MG63 (cell line): ENCODE results near the gene KDM4B. TPM values are rescaled to one million over a fixed set of nuclear protein-coding genes. Genes with fewer than 3 reads are reported as not detected.

ENCODE experiments used
- DNase-seq: peaks from one replicate; pipeline ENCODE4 v3.0.0-alpha.2; 2020
- H3K27me3 ChIP-seq: fragments of 250-450 bp; sonication (Bioruptor Pico); 2 replicates; pipeline ENCODE4 v1.5.1; 2020; ENCODE audit warnings: mild to moderate bottlenecking, moderate library complexity
- H3K36me3 ChIP-seq: fragments of 250-450 bp; sonication (Bioruptor Pico); 2 replicates; pipeline ENCODE4 v1.5.1; 2020; ENCODE audit warnings: mild to moderate bottlenecking, moderate library complexity
- H3K4me3 ChIP-seq: fragments of 250-450 bp; sonication (Bioruptor Pico); 2 replicates; pipeline ENCODE4 v1.5.1; 2020; ENCODE audit warnings: mild to moderate bottlenecking, moderate library complexity
- H3K9me3 ChIP-seq: fragments of 250-450 bp; sonication (Bioruptor Pico); 2 replicates; pipeline ENCODE4 v1.5.1; 2020; ENCODE audit warnings: mild to moderate bottlenecking, moderate library complexity
- total RNA-seq: library from RNA; depleted of rRNA; stranded (reverse); fragments of >200 nt; shearing (Covaris generic); gene quantifications from 2 replicates; pipeline ENCODE4 v1.2.3, GENCODE V29; 2014; ENCODE audit warnings: low replicate concordance

KDM4B gene
- total RNA-seq, 1 experiment from 2014 or later: 10.3 TPM

GRCh38 chr19:5128936-5129389 lies 160.1 kb downstream of the KDM4B start:
- no peak for DNase-seq
- H3K9me3 ChIP-seq: no peaks in the 10 kb centered on the region
- H3K27me3 ChIP-seq: no peaks in the 10 kb centered on the region
- no peaks in the 10 kb centered on the region for H3K36me3 ChIP-seq
- H3K4me3 ChIP-seq: no peak overlapping the region

- H3K27me3 ChIP-seq: no peaks in the 10 kb centered on the region
- no peak overlapping the region for H3K4me3 ChIP-seq
- H3K9me3 ChIP-seq: no peaks in the 10 kb centered on the region
- no peaks in the 10 kb centered on the region for H3K36me3 ChIP-seq
- DNase-seq: no peak
These were observed 160.8 kb downstream of the KDM4B start for GRCh38 chr19:5129691-5130090.

GRCh38 chr19:5130371-5131030 lies 161.6 kb downstream of the KDM4B start:
- H3K9me3 ChIP-seq: no peaks in the 10 kb centered on the region
- DNase-seq: no peak
- H3K27me3 ChIP-seq: no peaks in the 10 kb centered on the region
- no peaks in the 10 kb centered on the region for H3K36me3 ChIP-seq
- no peak overlapping the region for H3K4me3 ChIP-seq

- no peak for DNase-seq
- Histone ChIP-seq H3K36me3 (no peaks in the 10 kb centered on the region), H3K9me3 (no peaks in the 10 kb centered on the region), H3K4me3 (no peak overlapping the region), H3K27me3 (no peaks in the 10 kb centered on the region)
These were observed 162.2 kb downstream of the KDM4B start for GRCh38 chr19:5131031-5131505.

- no peaks in the 10 kb centered on the region for H3K27me3 ChIP-seq
- no peak for DNase-seq
- no peaks in the 10 kb centered on the region for H3K36me3 ChIP-seq
- H3K4me3 ChIP-seq: no peak overlapping the region
- H3K9me3 ChIP-seq: no peaks in the 10 kb centered on the region
These were observed 162.7 kb downstream of the KDM4B start for GRCh38 chr19:5131506-5132205.

GRCh38 chr19:5132206-5132560 lies 163.3 kb downstream of the KDM4B start:
- Histone ChIP-seq H3K4me3 (no peak overlapping the region), H3K36me3 (no peaks in the 10 kb centered on the region), H3K27me3 (no peaks in the 10 kb centered on the region), H3K9me3 (no peaks in the 10 kb centered on the region)
- no peak for DNase-seq

- Histone ChIP-seq H3K4me3 (no peak overlapping the region), H3K36me3 (no peaks in the 10 kb centered on the region), H3K27me3 (no peaks in the 10 kb centered on the region), H3K9me3 (no peaks in the 10 kb centered on the region)
- no peak for DNase-seq
These were observed 164.1 kb downstream of the KDM4B start for GRCh38 chr19:5132698-5133651.

- Histone ChIP-seq H3K4me3 (no peak overlapping the region), H3K9me3 (no peaks in the 10 kb centered on the region), H3K27me3 (no peaks in the 10 kb centered on the region), H3K36me3 (no peaks in the 10 kb centered on the region)
- DNase-seq: no peak
These were observed 165.2 kb downstream of the KDM4B start for GRCh38 chr19:5133986-5134595.

- Histone ChIP-seq H3K4me3 (no peak overlapping the region), H3K27me3 (no peaks in the 10 kb centered on the region), H3K36me3 (no peaks in the 10 kb centered on the region), H3K9me3 (no peaks in the 10 kb centered on the region)
- DNase-seq: no peak
These were observed 165.8 kb downstream of the KDM4B start for GRCh38 chr19:5134691-5135090.

GRCh38 chr19:5136073-5136855 lies 167.4 kb downstream of the KDM4B start:
- Histone ChIP-seq H3K4me3 (no peak overlapping the region), H3K27me3 (no peaks in the 10 kb centered on the region), H3K9me3 (no peaks in the 10 kb centered on the region), H3K36me3 (no peaks in the 10 kb centered on the region)
- DNase-seq: no peak

GRCh38 chr19:5137114-5137513 lies 168.2 kb downstream of the KDM4B start:
- DNase-seq: no peak
- Histone ChIP-seq H3K36me3 (no peaks in the 10 kb centered on the region), H3K4me3 (no peak overlapping the region), H3K9me3 (no peaks in the 10 kb centered on the region), H3K27me3 (no peaks in the 10 kb centered on the region)

- no peaks in the 10 kb centered on the region for H3K9me3 ChIP-seq
- no peak overlapping the region for H3K4me3 ChIP-seq
- no peaks in the 10 kb centered on the region for H3K36me3 ChIP-seq
- no peaks in the 10 kb centered on the region for H3K27me3 ChIP-seq
- DNase-seq: no peak
These were observed 168.7 kb downstream of the KDM4B start for GRCh38 chr19:5137571-5138124.

GRCh38 chr19:5138606-5139582 lies 170.0 kb downstream of the KDM4B start:
- Histone ChIP-seq H3K27me3 (no peaks in the 10 kb centered on the region), H3K9me3 (no peaks in the 10 kb centered on the region), H3K4me3 (no peak overlapping the region), H3K36me3 (no peaks in the 10 kb centered on the region)
- no peak for DNase-seq

- H3K4me3 ChIP-seq: no peak overlapping the region
- H3K36me3 ChIP-seq: no peaks in the 10 kb centered on the region
- H3K27me3 ChIP-seq: no peaks in the 10 kb centered on the region
- DNase-seq: no peak
- H3K9me3 ChIP-seq: no peaks in the 10 kb centered on the region
These were observed 170.8 kb downstream of the KDM4B start for GRCh38 chr19:5139583-5140325.
